ENCODE results near the gene PODXL2.

Gene PODXL2

GRCh38 chr3:127690106-127690505, 61.1 kb downstream of the PODXL2 start:
- peaks cover 24% of the 10 kb centered on the region for H3K36me3 ChIP-seq (ENCODE audit: insufficient read depth, low read length)
- peak overlapping the region; percentile 12 for H3K9ac ChIP-seq (ENCODE audit: low read length)
- no peak overlapping the region for H3K4me3 ChIP-seq (ENCODE audit: low read depth in 1 of 2, low read length in 2 of 2)
- peak overlapping the region; percentile 18 for H3K27ac ChIP-seq (ENCODE audit: low read depth, low read length)
- H3K9me3 ChIP-seq (ENCODE audit: low read length): no peaks in the 10 kb centered on the region
- H3K4me1 ChIP-seq (ENCODE audit: insufficient read depth, low read length): peaks cover 33% of the 10 kb centered on the region
- H3K27me3 ChIP-seq (ENCODE audit: control insufficient read depth in 1 of 2, insufficient read depth in 2 of 2, low read length in 2 of 2): no peaks in the 10 kb centered on the region

GRCh38 chr3:127690823-127691452, 62.0 kb downstream of the PODXL2 start:
- Histone ChIP-seq H3K36me3 (ENCODE audit: insufficient read depth, low read length) (peaks cover 24% of the 10 kb centered on the region), H3K9ac (ENCODE audit: low read length) (peak overlapping the region; percentile 12), H3K27ac (ENCODE audit: low read depth, low read length) (peak overlapping the region; percentile 74), H3K4me3 (ENCODE audit: low read depth in 1 of 2, low read length in 2 of 2) (no peak overlapping the region), H3K9me3 (ENCODE audit: low read length) (no peaks in the 10 kb centered on the region), H3K27me3 (ENCODE audit: control insufficient read depth in 1 of 2, insufficient read depth in 2 of 2, low read length in 2 of 2) (no peaks in the 10 kb centered on the region), H3K4me1 (ENCODE audit: insufficient read depth, low read length) (peaks cover 33% of the 10 kb centered on the region)

DNA sequence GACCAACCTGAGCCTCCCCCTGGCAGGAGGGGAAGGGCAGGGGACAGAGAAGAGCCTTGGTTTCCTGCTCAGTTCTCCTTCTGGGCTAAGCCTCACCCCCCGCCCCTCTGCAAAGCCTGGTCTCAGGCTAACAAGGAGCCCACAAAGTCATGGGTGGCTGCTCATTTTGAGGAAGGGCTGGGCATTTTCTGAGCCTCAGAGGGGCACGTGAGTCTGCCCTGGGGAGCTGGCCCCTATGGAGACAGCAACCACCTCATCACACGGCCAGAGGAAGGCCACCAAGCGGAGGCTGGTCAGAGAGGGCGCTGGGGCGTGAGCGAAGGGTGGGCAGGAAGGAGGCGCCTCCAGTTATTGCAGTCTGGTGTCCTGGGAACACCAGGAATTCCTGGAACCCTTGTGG, 62.5 kb downstream of the PODXL2 start:
- Histone ChIP-seq H3K27ac (ENCODE audit: low read depth, low read length) (peak overlapping the region; percentile 74), H3K4me1 (ENCODE audit: insufficient read depth, low read length) (peaks cover 39% of the 10 kb centered on the region), H3K27me3 (ENCODE audit: control insufficient read depth in 1 of 2, insufficient read depth in 2 of 2, low read length in 2 of 2) (no peaks in the 10 kb centered on the region), H3K36me3 (ENCODE audit: insufficient read depth, low read length) (peaks cover 24% of the 10 kb centered on the region), H3K9me3 (ENCODE audit: low read length) (no peaks in the 10 kb centered on the region), H3K4me3 (ENCODE audit: low read depth in 1 of 2, low read length in 2 of 2) (no peak overlapping the region), H3K9ac (ENCODE audit: low read length) (no peak overlapping the region)

- Histone ChIP-seq H3K27me3 (ENCODE audit: control insufficient read depth in 1 of 2, insufficient read depth in 2 of 2, low read length in 2 of 2) (no peaks in the 10 kb centered on the region), H3K4me1 (ENCODE audit: insufficient read depth, low read length) (peaks cover 44% of the 10 kb centered on the region), H3K4me3 (ENCODE audit: low read depth in 1 of 2, low read length in 2 of 2) (no peak overlapping the region), H3K27ac (ENCODE audit: low read depth, low read length) (no peak overlapping the region), H3K9ac (ENCODE audit: low read length) (no peak overlapping the region), H3K36me3 (ENCODE audit: insufficient read depth, low read length) (peaks cover 24% of the 10 kb centered on the region), H3K9me3 (ENCODE audit: low read length) (no peaks in the 10 kb centered on the region)
Measured at GRCh38 chr3:127691974-127692373, 63.0 kb downstream of the PODXL2 start.

DNA sequence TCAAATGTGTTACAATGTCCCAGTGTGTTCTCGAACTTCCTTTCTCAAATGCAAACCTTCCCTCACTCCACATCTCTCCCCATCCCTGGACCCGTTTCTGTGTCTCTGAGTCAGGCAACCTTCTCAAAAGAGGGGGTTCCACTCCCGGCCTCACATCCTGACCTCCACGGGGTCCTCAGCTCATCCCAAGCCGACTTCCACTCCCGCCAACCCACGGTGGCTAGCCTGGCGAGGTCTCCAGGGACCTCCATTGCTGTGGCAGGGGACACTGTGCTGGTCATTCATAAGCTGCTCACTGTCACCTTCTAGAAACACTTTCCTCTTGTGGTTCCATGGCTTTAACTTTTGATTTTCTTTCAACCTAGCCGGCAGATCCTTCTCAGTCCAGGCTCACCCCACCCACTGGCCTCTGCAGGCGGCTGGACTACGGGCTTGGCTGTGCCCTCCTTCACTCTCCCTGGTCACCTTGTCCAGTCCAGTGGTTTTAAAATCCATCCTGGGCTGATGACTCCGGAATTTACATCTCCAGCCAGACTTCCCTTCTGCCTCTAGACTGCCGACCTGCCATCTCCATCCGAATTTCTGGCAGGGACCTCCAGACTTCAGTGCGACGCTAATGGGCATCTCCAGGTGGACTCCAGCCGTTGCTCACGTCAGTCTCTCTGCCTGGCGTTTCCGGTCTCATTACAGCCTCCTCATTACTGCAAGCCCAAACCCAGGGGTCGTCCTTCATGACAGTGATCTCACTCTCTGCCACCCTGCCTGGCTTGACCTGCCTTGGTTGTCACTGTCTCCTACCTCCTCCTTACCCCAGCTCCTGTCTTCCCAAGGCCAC, 63.7 kb downstream of the PODXL2 start:
- Histone ChIP-seq H3K4me3 (ENCODE audit: low read depth in 1 of 2, low read length in 2 of 2) (no peak overlapping the region), H3K27ac (ENCODE audit: low read depth, low read length) (no peak overlapping the region), H3K9me3 (ENCODE audit: low read length) (no peaks in the 10 kb centered on the region), H3K36me3 (ENCODE audit: insufficient read depth, low read length) (peaks cover 24% of the 10 kb centered on the region), H3K4me1 (ENCODE audit: insufficient read depth, low read length) (peaks cover 49% of the 10 kb centered on the region), H3K9ac (ENCODE audit: low read length) (no peak overlapping the region), H3K27me3 (ENCODE audit: control insufficient read depth in 1 of 2, insufficient read depth in 2 of 2, low read length in 2 of 2) (no peaks in the 10 kb centered on the region)

DNA sequence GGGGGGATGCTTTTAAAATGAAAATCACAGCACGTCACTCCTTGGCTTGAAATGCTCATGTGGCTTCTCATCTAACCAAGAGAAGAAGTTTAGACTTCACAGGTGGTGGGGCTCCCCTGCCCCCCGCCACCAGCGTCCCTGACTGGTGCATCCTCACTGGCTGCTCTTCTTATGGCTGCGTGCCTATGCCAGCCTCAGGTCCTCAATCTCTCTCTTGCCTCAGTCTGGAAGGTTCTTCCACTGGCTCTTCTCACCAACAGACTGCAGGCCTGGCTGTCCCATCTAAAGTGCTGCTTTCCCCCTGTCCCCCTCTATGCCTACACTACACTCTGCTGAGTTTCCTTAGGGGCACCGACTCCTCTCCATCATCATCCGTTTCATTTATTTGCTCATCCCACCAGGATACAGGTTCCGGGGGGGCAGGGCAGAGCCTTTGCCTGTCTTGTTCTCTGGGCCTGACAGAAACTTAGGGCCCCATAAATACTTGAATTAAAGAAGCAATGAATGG, 64.4 kb downstream of the PODXL2 start:
- Histone ChIP-seq H3K27me3 (ENCODE audit: control insufficient read depth in 1 of 2, insufficient read depth in 2 of 2, low read length in 2 of 2) (no peaks in the 10 kb centered on the region), H3K4me3 (ENCODE audit: low read depth in 1 of 2, low read length in 2 of 2) (no peak overlapping the region), H3K4me1 (ENCODE audit: insufficient read depth, low read length) (peaks cover 49% of the 10 kb centered on the region), H3K36me3 (ENCODE audit: insufficient read depth, low read length) (peaks cover 24% of the 10 kb centered on the region), H3K27ac (ENCODE audit: low read depth, low read length) (no peak overlapping the region), H3K9ac (ENCODE audit: low read length) (no peak overlapping the region), H3K9me3 (ENCODE audit: low read length) (no peaks in the 10 kb centered on the region)

GRCh38 chr3:127694467-127695215, 65.7 kb downstream of the PODXL2 start:
- no peaks in the 10 kb centered on the region for H3K9me3 ChIP-seq (ENCODE audit: low read length)
- H3K4me3 ChIP-seq (ENCODE audit: low read depth in 1 of 2, low read length in 2 of 2): no peak overlapping the region
- peaks cover 24% of the 10 kb centered on the region for H3K36me3 ChIP-seq (ENCODE audit: insufficient read depth, low read length)
- peaks cover 50% of the 10 kb centered on the region for H3K4me1 ChIP-seq (ENCODE audit: insufficient read depth, low read length)
- H3K9ac ChIP-seq (ENCODE audit: low read length): no peak overlapping the region
- no peak overlapping the region for H3K27ac ChIP-seq (ENCODE audit: low read depth, low read length)
- no peaks in the 10 kb centered on the region for H3K27me3 ChIP-seq (ENCODE audit: control insufficient read depth in 1 of 2, insufficient read depth in 2 of 2, low read length in 2 of 2)

- peaks cover 12% of the 10 kb centered on the region for H3K36me3 ChIP-seq (ENCODE audit: insufficient read depth, low read length)
- peak overlapping the region in 1 of 2 donors; percentile 57 for H3K4me3 ChIP-seq (ENCODE audit: low read depth in 1 of 2, low read length in 2 of 2)
- H3K27ac ChIP-seq (ENCODE audit: low read depth, low read length): peak overlapping the region; percentile 92
- no peaks in the 10 kb centered on the region for H3K27me3 ChIP-seq (ENCODE audit: control insufficient read depth in 1 of 2, insufficient read depth in 2 of 2, low read length in 2 of 2)
- peak overlapping the region; percentile 27 for H3K9ac ChIP-seq (ENCODE audit: low read length)
- no peaks in the 10 kb centered on the region for H3K9me3 ChIP-seq (ENCODE audit: low read length)
- peaks cover 55% of the 10 kb centered on the region for H3K4me1 ChIP-seq (ENCODE audit: insufficient read depth, low read length)
Measured at GRCh38 chr3:127697551-127698240, 68.7 kb downstream of the PODXL2 start.

DNA sequence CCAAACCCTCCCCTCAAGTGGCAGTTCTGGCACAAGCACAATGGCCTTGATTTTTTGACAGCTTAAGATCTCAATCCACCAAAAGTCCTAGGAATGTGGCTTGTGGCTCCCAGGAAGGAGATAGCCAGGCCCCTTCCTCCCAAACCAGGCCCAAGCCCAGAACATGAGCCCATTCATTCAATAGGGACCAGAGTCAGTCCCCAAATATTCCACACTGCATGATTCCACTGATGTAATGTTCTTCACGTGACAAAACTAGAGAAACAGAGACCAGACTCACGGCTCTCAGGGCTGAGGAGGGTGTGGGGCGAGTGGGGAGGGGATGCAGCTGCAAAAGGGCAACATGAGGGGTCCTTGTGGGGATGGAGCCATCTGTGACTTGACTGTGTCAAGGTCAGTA, 69.3 kb downstream of the PODXL2 start:
- Histone ChIP-seq H3K27ac (ENCODE audit: low read depth, low read length) (peak overlapping the region; percentile 92), H3K9me3 (ENCODE audit: low read length) (no peaks in the 10 kb centered on the region), H3K4me3 (ENCODE audit: low read depth in 1 of 2, low read length in 2 of 2) (no peak overlapping the region), H3K36me3 (ENCODE audit: insufficient read depth, low read length) (peaks cover 6% of the 10 kb centered on the region), H3K4me1 (ENCODE audit: insufficient read depth, low read length) (peaks cover 55% of the 10 kb centered on the region), H3K9ac (ENCODE audit: low read length) (peak overlapping the region; percentile 27), H3K27me3 (ENCODE audit: control insufficient read depth in 1 of 2, insufficient read depth in 2 of 2, low read length in 2 of 2) (no peaks in the 10 kb centered on the region)

- Histone ChIP-seq H3K36me3 (ENCODE audit: insufficient read depth, low read length) (peaks cover under 1% of the 10 kb centered on the region), H3K4me1 (ENCODE audit: insufficient read depth, low read length) (peaks cover 55% of the 10 kb centered on the region), H3K27me3 (ENCODE audit: control insufficient read depth in 1 of 2, insufficient read depth in 2 of 2, low read length in 2 of 2) (no peaks in the 10 kb centered on the region), H3K9me3 (ENCODE audit: low read length) (no peaks in the 10 kb centered on the region), H3K9ac (ENCODE audit: low read length) (peak overlapping the region; percentile 27), H3K27ac (ENCODE audit: low read depth, low read length) (peak overlapping the region; percentile 92), H3K4me3 (ENCODE audit: low read depth in 1 of 2, low read length in 2 of 2) (no peak overlapping the region)
Measured at GRCh38 chr3:127698691-127699415, 69.9 kb downstream of the PODXL2 start.
